Caco-2 (cell line): ENCODE data around the gene RBFOX1. TPM values are rescaled to one million over a fixed set of nuclear protein-coding genes. Genes with fewer than 3 reads are reported as not detected.

ENCODE experiments used
- BruUV-seq: library from RNA; stranded (reverse); fragments of 400-500 nt; replicated peaks from 2 replicates; lab custom pipeline; 2021; lab: Mats Ljungman, UMichigan
- CTCF ChIA-PET: fragments of 300-600 bp; sonication (Branson Sonifier 250); formaldehyde crosslinking; loops from one replicate; lab custom pipeline; 2022; ENCODE audit warnings: antibody characterized with exemption; lab: Charles Lee
- POLR2A ChIA-PET: fragments of 300-600 bp; sonication (Branson Sonifier 250); formaldehyde crosslinking; loops from one replicate; lab custom pipeline; 2022; ENCODE audit warnings: antibody characterized with exemption; lab: Charles Lee
- DNase-seq, 2 experiments: peaks; one replicate each; pipeline versions ENCODE4 v3.0.0 to v3.0.0-alpha.2; 2020 to 2022
- H3K27me3 ChIP-seq: replicated peaks from 2 replicates; pipeline ENCODE4 v1.6.0; 2011; ENCODE audit warnings: low read length; ENCODE audit not compliant: control insufficient read depth, insufficient read depth
- H3K36me3 ChIP-seq: 2 replicates; pipeline ENCODE4 v1.5.1; 2011; ENCODE audit warnings: low read length; ENCODE audit not compliant: control insufficient read depth, insufficient read depth
- H3K4me1 ChIP-seq: fragments of 250-450 bp; sonication (Bioruptor Pico); 2 replicates; pipeline ENCODE4 v1.5.1; 2020; ENCODE audit warnings: mild to moderate bottlenecking
- H3K4me3 ChIP-seq: 2 replicates; pipeline ENCODE4 v1.5.1; 2011; ENCODE audit warnings: low read depth, mild to moderate bottlenecking, control low read depth, low read length
- H3K9me3 ChIP-seq: fragments of 250-450 bp; sonication (Bioruptor Pico); 2 replicates; pipeline ENCODE4 v1.5.1; 2020; ENCODE audit warnings: mild to moderate bottlenecking, moderate library complexity
- H3K27ac Mint-ChIP-seq: one replicate; pipeline ENCODE4 v1.8.0; 2022; ENCODE audit warnings: mixed read lengths; ENCODE audit not compliant: unreplicated experiment
- H3K27me3 Mint-ChIP-seq: one replicate; pipeline ENCODE4 v1.8.0; 2022; ENCODE audit warnings: mixed read lengths; ENCODE audit not compliant: insufficient read depth, unreplicated experiment
- H3K36me3 Mint-ChIP-seq: one replicate; pipeline ENCODE4 v1.8.0; 2022; ENCODE audit warnings: mild to moderate bottlenecking, mixed read lengths; ENCODE audit not compliant: insufficient read depth, unreplicated experiment
- H3K4me1 Mint-ChIP-seq: one replicate; pipeline ENCODE4 v1.8.0; 2022; ENCODE audit warnings: low read depth, mixed read lengths; ENCODE audit not compliant: unreplicated experiment
- H3K4me3 Mint-ChIP-seq: one replicate; pipeline ENCODE4 v1.8.0; 2022; ENCODE audit warnings: mild to moderate bottlenecking, moderate library complexity, mixed read lengths; ENCODE audit not compliant: unreplicated experiment
- H3K9me3 Mint-ChIP-seq: one replicate; pipeline ENCODE4 v1.8.0; 2022; ENCODE audit warnings: mixed read lengths; ENCODE audit not compliant: unreplicated experiment
- intact Hi-C: fragments of 100-400 bp; cut with micrococcal nuclease; formaldehyde crosslinking; loops from one replicate; pipeline ENCODE4 v1.10.0; 2022; ENCODE audit not compliant: unreplicated experiment
- total RNA-seq: library from RNA; stranded (reverse); gene quantifications from 2 replicates; pipeline ENCODE4 v1.2.3, GENCODE V29; 2022
- TF ChIP-seq, protein P1 (sequence below), 2 experiments: fragments of 200-600 bp in 1 of 2; IDR thresholded peaks; 1 replicate in 1 of 2; 2 replicates in 1 of 2; pipeline versions ENCODE4 v1.5.1 to v1.8.0; 2011 to 2022; ENCODE audit warnings: antibody characterized with exemption in 1 of 2, control low read depth in 1 of 2, inconsistent platforms in 1 of 2, low read depth in 1 of 2, low read length in 1 of 2, mild to moderate bottlenecking in 1 of 2, moderate library complexity in 1 of 2; ENCODE audit not compliant: insufficient read depth in 1 of 2, severe bottlenecking in 1 of 2, unreplicated experiment in 1 of 2

Gene RBFOX1
- total RNA-seq, 1 experiment from 2014 or later = 0.91 TPM

DNA sequence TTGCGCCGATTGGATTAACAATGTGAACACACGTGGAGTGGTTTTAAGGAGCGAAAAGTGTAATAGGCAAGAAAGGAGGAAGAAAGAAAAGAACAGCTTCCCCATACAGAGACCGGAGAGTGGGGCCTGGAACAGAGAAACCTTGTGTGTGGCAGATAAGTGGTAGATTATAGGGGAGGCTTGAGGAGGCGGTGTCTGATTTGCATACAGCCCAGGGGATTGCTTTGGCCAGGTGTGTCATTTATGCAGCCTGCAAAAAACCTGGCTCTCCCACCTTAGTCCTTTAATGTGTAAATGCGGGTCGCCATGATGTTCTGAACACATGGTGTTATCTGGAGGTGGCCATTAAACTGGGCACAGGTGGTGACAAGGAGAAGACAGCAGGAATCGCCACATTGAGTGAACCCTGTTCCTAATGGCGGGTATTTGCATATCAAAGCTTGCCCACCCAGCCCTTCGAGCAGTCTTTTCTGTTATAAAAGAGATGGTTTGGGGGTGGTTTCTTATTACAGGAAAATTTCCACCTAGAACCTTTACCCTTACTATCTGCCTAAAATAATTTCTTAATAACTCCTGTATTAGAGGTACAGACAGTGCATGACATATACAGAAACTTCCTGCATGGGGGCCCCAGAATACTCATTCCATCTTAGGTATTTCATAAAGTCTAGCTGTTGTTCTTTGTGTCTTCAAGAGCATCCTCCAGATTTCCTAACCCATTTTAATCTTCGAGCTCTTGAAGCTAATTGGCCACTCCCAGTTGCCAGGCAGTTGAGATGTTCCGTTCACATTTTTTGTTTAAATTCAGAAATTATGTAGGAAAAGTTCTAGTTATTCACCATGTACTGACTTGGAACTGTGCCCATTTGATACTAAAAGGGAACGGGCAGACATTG, 292.5 kb downstream of the RBFOX1 start:
- BruUV-seq = no TSS peak
- TF ChIP-seq, protein P1, sequence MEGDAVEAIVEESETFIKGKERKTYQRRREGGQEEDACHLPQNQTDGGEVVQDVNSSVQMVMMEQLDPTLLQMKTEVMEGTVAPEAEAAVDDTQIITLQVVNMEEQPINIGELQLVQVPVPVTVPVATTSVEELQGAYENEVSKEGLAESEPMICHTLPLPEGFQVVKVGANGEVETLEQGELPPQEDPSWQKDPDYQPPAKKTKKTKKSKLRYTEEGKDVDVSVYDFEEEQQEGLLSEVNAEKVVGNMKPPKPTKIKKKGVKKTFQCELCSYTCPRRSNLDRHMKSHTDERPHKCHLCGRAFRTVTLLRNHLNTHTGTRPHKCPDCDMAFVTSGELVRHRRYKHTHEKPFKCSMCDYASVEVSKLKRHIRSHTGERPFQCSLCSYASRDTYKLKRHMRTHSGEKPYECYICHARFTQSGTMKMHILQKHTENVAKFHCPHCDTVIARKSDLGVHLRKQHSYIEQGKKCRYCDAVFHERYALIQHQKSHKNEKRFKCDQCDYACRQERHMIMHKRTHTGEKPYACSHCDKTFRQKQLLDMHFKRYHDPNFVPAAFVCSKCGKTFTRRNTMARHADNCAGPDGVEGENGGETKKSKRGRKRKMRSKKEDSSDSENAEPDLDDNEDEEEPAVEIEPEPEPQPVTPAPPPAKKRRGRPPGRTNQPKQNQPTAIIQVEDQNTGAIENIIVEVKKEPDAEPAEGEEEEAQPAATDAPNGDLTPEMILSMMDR (IDR thresholded peaks at IDR 0.05; ENCODE audit: insufficient read depth in 1 of 2, low read depth in 1 of 2, low read length in 1 of 2, severe bottlenecking in 1 of 2, unreplicated experiment in 1 of 2) = no peak
- H3K4me1 ChIP-seq = no peaks in the 10 kb centered on the region

DNA sequence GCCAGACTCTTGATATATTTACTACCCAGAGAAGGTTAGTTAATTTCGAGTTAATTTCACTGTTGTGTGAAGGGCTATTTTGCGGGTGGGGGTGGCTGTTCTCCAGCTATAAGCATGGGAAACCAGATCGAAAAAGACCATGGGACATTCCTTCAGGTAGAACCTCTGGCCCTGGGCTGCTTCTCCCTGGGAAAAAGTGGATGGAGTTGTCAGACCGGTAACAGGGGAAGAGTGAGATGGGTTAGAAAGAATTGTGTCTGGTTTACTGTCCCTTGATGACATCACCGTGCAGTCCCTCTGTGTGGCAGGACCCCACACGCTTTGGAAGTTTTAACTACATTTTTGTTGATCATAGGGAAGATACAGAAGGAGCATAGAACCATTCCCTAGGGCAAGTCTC, 296.3 kb downstream of the RBFOX1 start:
- BruUV-seq = no TSS peak
- H3K9me3 ChIP-seq = no peaks in the 10 kb centered on the region
- H3K9me3 Mint-ChIP-seq = no peaks in the 10 kb centered on the region
- no peaks in the 10 kb centered on the region for H3K27me3 ChIP-seq
- TF ChIP-seq, protein P1 (IDR thresholded peaks at IDR 0.05; ENCODE audit: insufficient read depth in 1 of 2, low read depth in 1 of 2, low read length in 1 of 2, severe bottlenecking in 1 of 2, unreplicated experiment in 1 of 2) = no peak
- ChIA-PET CTCF (no interaction called here), POLR2A (no interaction called here)
- H3K4me1 Mint-ChIP-seq = no peaks in the 10 kb centered on the region
- H3K27ac Mint-ChIP-seq = no peak overlapping the region
- no peaks in the 10 kb centered on the region for H3K36me3 Mint-ChIP-seq
- intact Hi-C loops = no loop called here
- H3K36me3 ChIP-seq = no peaks in the 10 kb centered on the region
- H3K4me3 Mint-ChIP-seq = no peak overlapping the region
- no peak for DNase-seq
- H3K4me1 ChIP-seq = no peaks in the 10 kb centered on the region
- H3K4me3 ChIP-seq = no peak overlapping the region
- H3K27me3 Mint-ChIP-seq = peaks cover 18% of the 10 kb centered on the region

More for the DNA sequence above, 292.5 kb downstream of the RBFOX1 start:
- H3K4me1 Mint-ChIP-seq = no peaks in the 10 kb centered on the region
- POLR2A ChIA-PET = no interaction called here
- H3K36me3 Mint-ChIP-seq = no peaks in the 10 kb centered on the region
- no peak for DNase-seq
- no peak overlapping the region for H3K27ac Mint-ChIP-seq
- H3K4me3 Mint-ChIP-seq = no peak overlapping the region
- H3K36me3 ChIP-seq = no peaks in the 10 kb centered on the region
- intact Hi-C loops = no loop called here
- H3K27me3 ChIP-seq = no peaks in the 10 kb centered on the region
- no peaks in the 10 kb centered on the region for H3K9me3 ChIP-seq
- H3K9me3 Mint-ChIP-seq = no peaks in the 10 kb centered on the region
- CTCF ChIA-PET = no interaction called here
- no peak overlapping the region for H3K4me3 ChIP-seq
- H3K27me3 Mint-ChIP-seq = peaks cover 15% of the 10 kb centered on the region

DNA sequence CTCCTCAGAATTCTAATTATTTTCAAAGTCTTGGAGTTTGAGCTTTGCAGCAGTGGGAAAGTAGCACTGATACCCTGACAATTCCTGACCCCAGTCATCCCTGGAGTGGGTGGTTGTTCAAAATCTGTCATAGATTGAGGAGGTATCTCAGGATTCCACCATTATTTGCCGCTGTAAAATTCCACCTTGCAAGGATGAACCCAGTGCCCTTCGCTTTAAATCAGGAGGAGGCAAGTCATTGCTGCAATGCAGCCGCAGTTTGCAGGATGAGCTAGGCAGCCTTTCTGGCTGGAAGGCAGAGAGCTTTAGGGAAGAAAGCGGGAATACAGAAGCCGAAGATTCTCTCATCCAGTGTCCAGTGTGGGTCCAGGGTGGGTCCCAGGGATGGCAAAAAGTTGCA, 296.9 kb downstream of the RBFOX1 start:
- no TSS peak for BruUV-seq
- no peaks in the 10 kb centered on the region for H3K4me1 ChIP-seq
- H3K4me1 Mint-ChIP-seq = no peaks in the 10 kb centered on the region

More for the DNA sequence above, 296.9 kb downstream of the RBFOX1 start:
- no peak overlapping the region for H3K4me3 ChIP-seq
- H3K36me3 Mint-ChIP-seq = no peaks in the 10 kb centered on the region
- TF ChIP-seq, protein P1 (IDR thresholded peaks at IDR 0.05; ENCODE audit: insufficient read depth in 1 of 2, low read depth in 1 of 2, low read length in 1 of 2, severe bottlenecking in 1 of 2, unreplicated experiment in 1 of 2) = no peak
- no peaks in the 10 kb centered on the region for H3K36me3 ChIP-seq
- H3K27me3 ChIP-seq = no peaks in the 10 kb centered on the region
- H3K9me3 Mint-ChIP-seq = no peaks in the 10 kb centered on the region
- no peaks in the 10 kb centered on the region for H3K9me3 ChIP-seq
- intact Hi-C loops = no loop called here
- no peak for DNase-seq
- no peak overlapping the region for H3K27ac Mint-ChIP-seq
- ChIA-PET CTCF (no interaction called here), POLR2A (no interaction called here)
- H3K4me3 Mint-ChIP-seq = no peak overlapping the region
- peaks cover 18% of the 10 kb centered on the region for H3K27me3 Mint-ChIP-seq
